ENCODE data around the gene ACOXL.

The ACOXL gene

DNA sequence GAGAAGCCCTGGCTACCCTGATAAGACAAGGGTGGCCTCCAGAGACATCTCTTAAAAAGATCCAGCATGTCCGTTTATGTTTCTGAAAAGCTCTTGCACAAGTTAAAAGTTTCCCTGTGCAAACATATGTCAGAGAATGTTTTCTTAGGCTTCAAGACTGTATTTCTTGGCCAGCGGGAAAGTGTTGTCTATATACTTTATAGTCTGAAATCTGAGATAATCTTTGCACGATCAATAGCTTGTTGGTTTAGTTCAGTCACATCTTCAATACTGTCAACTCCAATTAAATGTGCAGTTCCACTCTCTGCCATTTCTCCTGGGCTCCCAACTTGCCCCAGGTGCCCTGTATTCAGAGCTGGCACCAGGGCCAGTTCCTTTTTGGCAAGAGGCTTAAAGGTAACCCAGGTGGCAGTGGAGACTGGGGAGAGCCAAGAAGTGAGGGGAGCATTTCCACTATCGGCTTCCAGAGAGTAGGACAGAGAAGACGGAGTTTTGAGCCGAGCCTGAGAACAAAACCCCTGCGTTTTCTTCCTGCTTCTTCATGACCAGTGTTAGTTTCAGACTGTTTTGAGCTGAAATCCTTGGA lies 64.4 kb downstream of the ACOXL start:
- no peak for DNase-seq

DNA sequence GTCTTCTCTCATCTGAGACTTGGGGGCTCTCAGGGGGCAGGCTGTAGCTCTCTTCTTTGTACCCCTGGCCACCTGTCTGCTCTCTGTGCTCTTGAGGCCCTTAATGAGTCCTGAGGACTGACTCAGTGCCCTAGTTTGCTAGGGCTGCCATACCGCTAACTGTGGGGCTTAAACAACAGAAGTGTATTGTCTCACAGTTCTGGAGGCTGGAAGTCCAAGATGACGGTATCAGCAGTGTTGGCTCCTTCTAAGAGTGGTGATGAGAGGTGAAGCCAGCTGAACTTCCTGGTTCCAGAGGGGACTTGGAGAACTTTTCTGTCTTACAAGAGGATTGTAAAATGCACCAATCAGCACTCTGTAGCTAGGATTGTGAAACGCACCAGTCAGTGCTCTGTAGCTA lies 67.0 kb downstream of the ACOXL start:
- DNase-seq = no peak

DNA sequence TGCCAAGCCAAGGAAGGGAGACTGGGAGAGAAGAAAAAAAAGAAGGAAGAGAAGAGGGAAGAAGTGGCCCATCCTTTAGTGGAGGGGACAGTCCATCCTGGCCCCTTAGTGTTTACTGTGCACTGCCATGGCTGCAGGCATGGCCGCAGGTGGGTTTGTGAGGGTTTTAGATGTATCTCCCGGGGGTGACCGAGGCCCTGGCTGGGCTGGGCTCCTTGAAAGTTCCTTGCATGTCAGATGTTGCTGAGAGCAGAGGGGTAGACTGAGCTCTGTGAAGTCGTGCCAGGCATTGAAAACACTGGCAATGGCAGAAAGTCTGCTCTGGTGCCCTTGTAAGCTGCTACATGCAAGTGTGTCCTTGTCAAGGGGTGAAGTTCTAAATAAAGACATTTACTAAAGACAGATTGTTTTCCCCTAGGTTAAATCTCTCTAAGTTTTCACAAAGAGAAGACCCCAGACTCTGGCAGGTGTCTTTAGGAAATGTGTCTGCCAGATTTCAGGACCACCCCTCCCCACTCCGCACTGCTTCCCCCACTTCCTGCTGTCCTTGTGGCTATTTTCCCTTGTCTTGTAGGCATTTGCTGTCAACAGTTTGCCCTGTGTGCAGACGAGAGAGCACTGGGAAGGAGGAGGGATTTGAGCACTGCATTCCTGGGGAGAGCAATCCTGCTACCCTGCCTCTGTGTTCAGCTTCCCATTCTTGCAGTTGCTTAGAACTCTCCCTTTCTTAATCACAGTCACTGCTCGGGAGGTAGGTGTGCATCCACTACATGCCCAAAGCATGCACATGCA lies 68.4 kb downstream of the ACOXL start:
- DNase-seq = no peak

DNA sequence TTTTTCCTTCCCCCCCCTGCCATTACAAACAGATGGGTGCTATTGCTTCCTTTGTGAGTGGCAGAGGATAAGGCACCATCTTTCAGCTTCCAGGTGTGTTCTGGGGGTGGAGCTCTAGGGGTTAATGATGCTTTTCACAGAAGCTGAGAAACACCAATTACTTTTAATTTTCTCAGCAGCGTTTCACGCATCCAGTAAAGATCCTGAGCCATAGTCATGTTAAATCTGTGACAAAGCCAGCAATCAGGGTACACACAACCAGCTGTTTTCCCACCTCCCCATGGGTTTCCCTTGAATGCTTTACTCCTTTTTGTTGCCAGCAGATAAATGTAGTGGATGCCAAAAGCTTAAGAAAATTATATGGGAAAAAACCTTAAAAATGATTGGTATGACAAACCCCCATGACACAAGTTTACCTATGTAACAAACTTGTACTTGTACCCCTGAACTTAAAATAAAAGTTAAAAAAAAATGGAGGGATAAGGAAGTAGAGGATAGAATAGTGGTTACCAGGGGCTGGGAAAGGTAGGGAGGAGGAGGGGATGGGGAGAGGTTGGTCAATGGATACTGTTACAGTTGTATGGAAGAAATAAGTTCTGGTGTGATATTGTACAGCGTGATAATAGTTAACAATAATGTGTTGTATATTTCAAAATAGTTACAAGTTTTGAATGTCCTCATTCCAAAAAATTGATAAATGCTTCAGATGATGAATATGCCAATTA lies 70.0 kb downstream of the ACOXL start:
- DNase-seq = no peak

DNA sequence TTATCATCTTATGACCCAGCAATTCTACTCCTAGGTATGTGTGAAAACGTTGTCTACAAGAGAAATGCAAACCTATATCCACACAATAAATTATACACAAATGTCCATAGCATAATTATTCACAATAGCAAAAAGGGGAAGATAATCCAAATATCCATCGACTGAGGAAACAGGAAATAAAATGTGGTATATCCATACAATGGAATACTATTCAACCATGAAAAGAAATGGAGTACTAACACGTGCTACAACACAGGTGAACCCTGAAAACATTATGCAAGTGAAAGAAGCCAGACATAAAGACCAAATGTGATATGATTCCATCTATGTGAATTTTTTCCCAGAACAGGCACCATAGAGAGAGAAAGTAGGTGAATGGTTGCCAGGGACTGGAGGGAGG lies 72.1 kb downstream of the ACOXL start:
- no peak for DNase-seq

DNA sequence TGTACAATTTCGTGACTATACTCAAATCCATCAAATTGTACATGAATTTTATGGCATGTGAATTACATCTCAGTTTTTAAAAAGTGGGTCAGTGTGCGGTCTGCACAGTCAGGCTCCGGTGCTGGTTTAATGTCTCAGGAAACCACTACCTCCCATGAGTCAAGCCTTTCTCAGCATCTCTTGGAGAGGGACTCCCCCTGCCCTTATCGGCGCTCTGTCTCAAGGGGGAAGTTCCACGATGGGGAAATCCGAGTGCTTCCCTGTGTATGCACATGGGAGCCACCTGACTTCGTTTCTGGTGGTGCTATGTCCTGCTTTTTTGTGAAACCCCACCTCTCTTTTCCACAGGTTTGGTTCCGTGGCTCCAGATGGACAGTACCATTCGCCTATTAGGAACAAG lies 72.5 kb downstream of the ACOXL start:
- no peak for DNase-seq

DNA sequence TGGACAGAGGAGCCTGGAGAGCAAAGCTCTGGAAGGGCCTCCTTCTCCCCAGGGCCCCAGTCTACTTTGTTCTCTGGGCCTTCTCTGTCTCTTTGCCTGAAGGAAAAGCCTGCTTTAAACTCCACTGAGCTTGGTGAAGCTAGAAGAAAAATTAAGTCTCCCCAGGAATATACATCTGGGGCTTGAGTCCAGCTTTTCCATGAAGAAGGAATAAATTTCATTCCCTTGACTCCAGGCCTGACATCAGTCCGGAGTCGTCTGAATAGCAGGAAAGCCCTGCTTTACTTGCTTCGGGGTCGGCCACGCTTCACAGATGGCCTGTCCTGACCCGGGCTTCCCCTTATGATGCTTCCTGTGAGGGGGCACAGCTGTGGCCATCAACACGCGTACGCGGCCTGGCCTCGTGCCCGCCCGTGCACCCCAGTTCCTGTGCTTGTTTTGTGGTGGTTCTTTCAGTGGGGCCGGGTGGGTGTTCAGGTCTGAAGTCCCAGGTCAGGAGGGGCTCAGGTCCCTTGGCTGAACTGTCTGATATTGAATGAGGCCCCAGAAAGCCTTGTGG lies 73.6 kb downstream of the ACOXL start:
- DNase-seq = no peak

DNA sequence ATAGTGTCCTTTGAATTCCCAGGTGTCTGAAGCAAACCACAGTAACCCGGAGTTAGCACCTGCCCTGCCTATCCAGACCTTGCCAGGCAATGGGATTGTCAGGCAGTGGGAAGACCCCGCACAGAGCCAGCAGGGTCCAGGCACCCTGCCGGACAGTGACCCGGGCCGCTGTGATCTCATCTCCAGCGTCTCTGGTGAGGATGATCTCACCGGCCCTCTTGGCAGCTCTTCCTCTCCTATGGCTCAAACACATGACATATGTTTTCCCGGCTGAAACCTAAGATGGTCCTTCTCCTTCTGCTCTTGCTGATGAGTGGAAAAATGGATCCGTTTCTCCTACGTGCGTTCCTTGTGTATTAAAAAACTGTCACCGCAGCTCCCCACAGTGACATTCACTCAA lies 75.1 kb downstream of the ACOXL start:
- DNase-seq = peak; percentile 16

DNA sequence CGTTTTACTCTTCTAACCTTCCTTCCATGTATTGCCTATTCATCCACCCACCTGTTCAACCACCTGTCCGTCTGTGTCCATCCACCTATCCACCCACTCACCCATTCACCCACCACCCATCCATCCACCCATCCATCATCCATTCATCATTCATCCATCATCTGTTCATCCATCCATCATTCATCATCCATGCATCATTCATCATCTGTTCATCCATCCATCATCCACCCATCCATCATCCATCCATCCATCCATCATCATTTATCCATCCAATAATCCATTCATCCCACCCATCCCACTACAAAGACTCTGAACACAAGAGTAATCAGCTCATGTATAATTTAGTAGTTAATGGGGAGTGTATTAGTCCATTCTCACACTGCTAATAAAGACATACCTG lies 78.0 kb downstream of the ACOXL start:
- no peak for DNase-seq

DNA sequence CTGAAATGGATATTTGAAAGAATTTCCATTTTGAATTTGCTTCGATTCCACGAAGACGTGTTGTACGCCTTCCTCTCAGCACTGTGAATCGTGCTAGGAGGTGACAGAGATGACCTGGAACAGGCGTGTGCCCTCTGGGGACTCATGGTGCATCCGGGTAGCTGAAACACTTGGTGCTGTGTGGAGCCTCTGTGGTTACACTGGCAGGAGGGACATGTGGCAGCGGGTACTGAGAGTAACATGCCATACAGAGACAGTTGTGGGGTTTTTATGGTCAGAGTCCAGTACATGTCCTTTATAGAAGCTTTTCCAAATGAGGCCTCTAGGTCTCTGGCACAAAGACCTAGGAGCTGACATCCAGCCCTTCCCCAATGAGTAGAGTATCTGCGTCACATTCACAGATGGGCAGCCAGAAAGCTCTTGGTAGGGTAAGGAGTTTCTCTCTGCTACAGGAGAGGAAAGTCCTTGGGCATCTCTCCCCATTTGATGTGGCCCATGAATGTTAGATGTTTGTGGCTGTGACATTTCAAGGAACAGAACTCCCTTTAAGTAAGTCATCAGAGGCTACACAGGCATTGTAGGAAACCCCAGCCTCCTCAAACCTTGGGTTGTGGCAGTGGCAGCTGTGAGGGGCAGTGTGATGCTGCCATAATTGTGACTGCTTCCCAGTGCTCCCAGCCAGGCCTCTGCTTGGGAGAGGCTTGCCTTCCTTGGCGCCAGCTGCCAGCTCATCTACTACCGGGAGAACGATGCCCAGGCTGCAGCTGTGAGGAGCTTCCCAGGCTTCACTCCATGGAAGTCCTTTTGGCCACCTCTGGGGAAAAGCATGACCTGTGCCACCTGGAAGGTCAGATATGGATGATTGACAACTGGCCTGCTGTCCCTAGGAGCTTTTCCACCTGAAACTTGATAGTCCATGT lies 80.6 kb downstream of the ACOXL start:
- DNase-seq = no peak

DNA sequence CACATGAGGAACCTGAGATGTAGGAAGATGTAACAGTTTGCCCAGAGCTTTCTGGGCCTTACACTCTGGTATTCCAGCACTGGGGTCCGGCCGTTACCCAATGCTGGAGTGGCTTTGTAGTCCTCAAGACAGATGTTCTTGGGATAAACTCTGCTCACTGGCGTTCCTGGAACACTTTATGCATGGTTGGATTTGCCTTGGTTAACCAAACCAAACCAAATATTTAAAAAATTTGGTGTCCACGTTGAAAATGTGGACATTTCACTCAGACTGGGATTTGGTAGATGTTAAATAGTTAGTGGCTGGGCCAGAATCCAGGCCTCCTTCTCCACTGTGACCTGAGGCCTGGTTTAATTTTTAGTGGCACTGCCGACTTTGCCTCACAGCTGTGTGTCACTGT lies 81.5 kb downstream of the ACOXL start:
- no peak for DNase-seq

DNA sequence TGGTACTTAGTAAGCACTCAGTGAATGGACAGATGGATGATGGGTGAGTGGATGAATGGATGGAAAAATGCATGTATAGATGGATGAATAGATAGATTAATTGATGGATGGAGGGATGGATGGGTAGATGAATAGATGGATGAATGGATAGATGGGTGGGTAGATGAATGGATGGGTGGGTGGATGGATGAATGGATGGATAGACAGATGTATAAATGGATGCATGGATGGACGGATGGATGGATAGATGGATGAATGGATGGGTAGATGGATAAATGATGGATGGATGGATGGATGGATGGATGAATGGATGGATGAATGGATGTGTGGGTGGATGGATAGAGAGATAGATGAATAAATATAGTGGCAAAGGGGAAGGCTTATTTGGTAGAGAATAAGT lies 83.6 kb downstream of the ACOXL start:
- DNase-seq = no peak

DNA sequence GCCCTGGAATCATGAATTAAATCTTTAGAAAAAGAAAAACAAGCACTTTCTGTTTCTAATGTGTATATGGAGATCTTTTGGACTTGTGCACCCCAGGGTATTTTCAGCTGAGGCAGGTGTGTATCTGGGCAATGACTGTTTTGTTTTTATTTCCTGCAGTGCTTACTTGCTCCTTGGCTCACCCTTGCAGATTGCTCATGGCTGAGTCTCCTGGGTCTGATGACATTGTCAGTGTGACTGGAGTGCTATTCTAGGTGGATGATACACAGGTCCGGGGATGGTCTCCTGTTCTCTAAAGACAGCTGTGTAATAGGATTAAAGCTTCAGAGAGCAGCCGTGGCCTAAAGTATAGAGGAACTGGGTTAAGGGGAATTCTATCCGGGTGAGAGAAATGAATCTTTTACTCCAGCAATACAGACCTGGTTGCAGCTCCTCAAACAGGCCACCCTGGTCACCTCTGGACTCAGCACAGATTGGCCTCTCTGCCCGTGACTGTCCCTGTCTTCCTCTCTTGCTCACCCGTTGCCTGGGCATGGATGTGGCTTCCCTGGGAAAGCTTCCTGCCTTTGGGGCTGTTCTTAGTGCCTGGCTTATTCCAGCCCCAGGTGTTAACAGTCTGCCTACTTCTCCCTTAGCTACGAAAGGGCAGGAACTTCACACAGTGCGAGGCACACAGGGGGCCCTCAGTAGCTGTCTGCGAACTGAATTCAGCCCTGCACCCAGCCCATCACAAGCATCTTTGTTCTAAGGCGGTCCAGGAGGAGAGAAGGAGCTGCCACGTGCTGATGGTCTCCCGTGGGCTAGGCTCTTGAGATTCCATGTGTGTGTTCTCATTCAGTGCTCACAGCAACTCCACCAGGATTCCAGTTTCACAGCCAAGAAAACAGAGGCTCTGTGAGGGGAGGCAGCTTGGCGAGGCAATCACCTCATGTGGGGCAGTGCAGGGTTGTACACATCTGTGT lies 84.3 kb downstream of the ACOXL start:
- DNase-seq = no peak

DNA sequence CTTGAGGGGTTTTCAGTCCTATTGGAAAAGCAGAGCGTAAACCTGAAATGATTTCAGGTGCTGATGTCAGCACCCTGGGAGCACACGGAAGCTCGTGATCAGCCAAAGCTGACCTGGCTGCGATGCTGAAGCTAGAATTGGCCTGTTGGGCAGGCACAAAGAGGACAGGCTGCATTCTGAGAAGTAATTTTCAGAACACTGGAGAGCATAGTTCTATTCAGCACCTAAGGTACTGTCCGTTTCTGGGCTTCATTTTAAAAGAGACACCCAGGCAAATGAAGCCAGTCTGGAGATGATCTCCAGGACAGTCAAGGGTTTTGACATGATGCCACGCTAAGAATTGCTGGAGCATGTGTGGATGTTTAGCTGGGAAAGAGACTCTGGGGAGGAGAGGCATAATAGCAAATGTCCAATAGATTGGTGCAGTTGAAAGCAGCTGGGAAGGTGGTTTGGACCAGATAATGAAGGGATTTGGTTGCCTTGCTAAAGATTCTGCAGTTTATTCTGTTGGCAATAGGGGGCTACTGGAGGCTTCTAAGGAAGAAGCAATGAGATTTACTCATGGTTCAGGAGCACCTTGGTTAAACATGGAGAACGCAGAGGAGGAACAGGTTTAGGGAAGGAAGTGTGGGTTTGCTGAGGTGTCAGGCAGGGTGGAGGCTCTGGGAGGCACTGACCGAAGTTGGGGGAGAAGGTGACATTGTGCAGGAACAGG lies 86.6 kb downstream of the ACOXL start:
- DNase-seq = no peak

DNA sequence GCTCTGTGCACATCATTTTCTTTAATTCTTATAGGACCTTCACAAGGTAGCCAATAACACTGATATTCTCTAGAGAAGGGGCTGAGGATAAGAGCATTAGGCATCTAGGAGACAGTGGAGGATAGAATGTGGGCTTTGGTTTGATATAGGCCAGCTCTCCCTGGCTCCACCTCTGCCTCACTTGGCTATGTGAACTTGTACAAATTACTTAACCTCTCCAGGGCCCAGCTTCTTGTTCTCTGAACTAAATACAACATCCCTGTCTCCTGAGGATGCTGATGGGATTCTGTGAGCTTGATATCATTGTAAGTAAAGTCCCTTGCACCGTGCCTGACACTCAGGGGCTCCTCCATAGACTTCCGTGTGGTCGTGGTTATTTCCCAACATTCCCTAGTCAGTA lies 87.3 kb downstream of the ACOXL start:
- DNase-seq = no peak

DNA sequence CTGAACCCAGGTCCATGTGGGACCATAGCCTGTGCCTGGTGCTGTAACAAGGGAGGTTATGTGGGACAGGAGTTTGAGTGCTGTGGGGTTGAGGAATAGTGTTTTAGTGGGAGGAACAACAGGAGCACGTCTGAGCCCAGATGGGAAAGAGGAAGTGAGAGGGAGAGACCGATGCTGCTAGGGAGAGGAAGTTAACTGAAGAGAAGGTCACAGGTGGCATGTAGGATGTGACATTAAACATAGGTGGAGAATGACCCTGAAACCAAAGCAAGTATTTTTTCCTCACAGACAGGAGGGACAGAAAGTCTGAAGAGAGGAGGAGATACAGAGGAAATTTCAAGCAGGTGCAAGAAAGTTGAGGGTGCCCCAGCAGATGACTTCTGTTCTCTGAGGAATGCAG lies 87.8 kb downstream of the ACOXL start:
- no peak for DNase-seq

DNA sequence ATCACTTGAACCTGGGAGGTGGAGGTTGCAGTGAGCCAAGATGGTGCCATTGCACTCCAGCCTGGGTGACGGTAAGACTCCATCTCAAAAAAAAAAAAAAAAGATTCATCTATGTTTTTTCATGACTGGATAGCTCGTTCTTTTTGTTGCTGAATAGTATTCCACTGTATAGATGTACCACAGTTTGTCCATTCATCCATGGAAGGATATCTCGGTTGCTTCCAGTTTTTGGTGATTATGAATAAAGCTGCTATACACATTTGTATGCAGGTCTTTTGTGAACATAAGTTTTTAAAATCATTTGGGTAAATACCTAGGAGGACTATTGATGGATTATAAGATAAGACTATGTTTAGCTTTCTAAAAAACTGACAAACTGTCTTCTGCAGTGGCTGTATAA lies 90.8 kb downstream of the ACOXL start:
- no peak for DNase-seq

DNA sequence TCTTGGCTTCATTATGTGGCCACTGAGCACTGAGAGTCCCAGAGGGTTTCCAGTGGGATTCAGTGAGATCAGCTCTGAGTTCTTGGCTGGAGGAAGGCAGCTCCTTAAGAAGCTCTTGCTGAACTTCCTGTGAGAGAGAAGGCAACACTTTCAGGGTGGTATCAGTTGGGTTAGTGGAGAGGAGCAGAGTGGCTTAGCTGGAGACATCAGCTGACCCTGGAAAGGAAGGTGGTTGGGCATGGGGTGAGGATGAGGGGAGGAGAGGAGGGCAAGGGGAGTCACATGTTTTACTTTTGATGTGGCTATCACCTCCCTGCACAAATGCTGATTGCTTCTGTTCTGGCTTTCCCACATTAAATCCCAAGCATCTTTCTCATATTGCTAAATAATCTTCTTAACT lies 95.1 kb downstream of the ACOXL start:
- DNase-seq = no peak

DNA sequence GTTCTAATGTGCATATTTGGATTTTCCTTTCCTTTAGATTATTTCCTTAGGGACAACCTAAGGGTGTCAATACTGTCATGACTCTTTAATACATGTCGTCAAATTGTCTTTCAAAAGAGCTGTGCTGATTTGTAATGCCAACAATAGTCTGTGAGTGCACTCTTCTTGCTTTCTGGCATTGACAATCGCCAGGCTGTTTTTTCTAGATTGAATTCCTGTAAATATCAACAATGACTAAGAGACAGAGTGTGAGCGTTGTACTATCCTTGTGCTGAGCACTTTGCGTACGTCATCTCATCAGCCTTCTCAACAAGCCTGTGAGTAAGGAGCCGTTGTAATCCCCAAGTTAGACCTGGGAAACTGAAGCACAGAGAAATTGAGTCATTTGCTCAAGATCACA lies 96.0 kb downstream of the ACOXL start:
- no peak for DNase-seq

DNA sequence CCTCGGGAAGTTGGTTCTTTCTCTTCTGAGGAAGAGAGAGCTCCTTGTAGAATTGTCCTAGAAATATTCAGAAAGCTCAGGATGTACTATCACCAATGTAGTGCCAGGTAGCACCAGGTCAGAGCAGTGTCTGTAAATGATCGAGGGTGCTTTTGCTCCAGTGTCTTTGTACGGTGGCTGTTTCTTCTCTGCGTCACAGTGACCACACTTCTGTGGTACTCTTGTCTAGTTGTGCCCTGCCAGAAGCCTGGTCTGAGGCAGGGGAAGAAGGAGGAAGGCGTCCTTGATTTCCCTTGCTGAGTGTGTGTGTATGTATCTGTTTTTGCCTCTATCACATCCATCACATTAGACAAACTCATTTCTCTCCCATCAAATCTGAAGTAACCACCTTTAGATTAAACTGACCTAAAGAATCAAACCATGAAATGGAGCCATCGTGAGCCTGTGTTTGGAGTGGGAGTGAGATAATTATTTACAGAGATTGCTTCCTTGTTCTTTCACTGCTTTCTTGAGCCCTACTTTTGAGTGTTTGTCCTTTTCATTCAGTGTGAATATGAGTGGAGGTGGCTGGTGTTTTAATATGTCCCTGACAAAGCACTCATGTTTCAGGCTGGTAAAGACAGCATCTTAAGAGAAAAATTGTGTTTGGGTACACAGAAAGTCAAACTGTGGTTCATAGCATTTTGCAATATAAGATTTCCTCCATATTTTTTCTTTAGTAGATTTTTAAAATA lies 97.2 kb downstream of the ACOXL start:
- DNase-seq = no peak

Measured in fibroblast of skin of scalp (primary cell).